SK-MEL-5 (cell line): ENCODE data around the gene TMEM74B. TPM values are rescaled to one million over a fixed set of nuclear protein-coding genes. Genes with fewer than 3 reads are reported as not detected.
"Not testable (repeated sequence)": the region's sequence is repeated elsewhere in the genome, so short reads cannot be mapped to it uniquely, and the experiment has no call there.

Source experiments
- DNase-seq: peaks from one replicate; pipeline ENCODE4 v3.0.0-alpha.2; 2016; ENCODE audit warnings: low read depth, low spot score
- in situ Hi-C: cut with HindIII; loops from 2 replicates; pipeline ENCODE4 v1.10.0; 2016; ENCODE audit warnings: low sequenced_read_pairs, high pct_unique_total_duplicates, low pct_unique_long_range_greater_than_20kb
- total RNA-seq: library from RNA; depleted of rRNA; stranded (reverse); fragments of >200 nt; shearing (Covaris generic); gene quantifications from 2 replicates; pipeline ENCODE4 v1.2.3, GENCODE V29; 2014

The TMEM74B gene
- total RNA-seq, 1 experiment from 2014 or later: 5.7 TPM

DNA sequence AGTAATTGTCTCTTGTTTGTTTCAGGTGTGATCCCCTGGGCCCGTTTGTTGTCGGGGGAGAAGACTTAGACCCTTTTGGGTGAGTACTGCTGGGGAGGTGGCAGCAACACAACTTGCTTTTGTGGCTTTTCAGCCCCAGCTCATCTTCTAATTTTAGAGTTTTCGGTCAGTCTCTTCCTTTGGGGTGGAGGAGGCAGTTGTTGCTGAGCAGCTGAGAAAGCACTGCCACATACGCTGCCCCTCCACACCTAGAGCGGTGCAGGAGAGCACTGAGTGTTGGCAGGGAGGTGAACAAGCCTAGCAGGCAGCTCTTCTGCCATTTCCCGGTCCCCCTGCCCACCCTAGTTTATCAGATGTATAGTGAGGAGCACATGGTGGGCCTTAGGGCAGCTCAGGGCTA is 21.7 kb downstream of the TMEM74B start:
- in situ Hi-C loops: no loop called here
- DNase-seq: no peak

- DNase-seq: no peak
- in situ Hi-C loops: no loop called here
Measured at GRCh38 chr20:1160991-1161390, 23.8 kb downstream of the TMEM74B start.

DNA sequence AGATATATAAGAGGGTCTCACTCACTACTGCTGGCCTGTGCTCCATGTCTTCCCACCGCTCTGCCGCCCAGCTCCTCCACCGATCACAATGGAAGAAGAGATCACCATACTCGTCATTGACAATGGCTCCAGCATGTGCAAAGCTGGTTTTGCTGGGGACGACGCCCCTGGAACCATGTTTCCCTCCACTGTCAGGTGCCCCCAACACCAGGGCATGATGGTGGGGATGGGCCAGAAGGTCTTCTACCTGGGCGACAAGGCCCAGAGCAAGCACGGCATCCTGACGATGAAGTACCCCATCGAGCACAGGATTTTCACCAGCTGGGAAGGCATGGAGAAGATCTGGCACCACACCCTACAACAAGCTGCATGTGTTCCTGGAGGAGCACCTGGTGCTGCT is 24.3 kb downstream of the TMEM74B start:
- in situ Hi-C loops: no loop called here
- DNase-seq: no peak

DNA sequence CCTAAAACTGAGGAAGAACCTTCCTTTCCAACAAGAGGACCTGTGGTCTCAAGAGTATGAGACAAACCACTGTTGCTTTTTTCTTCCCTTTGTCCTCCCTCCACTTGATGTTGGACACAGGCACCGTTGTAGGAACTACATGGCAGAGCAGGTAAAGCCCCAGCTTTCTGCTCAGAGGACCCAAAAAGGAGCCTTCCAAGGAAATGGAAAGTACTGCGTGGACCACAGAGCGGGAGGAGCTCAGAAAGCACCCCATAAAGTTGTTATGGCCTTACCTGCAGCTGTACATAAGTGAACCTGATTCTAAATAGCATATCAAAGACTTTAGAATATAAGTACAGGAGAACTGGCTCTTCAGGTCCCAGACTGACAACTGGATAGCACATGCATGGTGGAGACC is 29.4 kb downstream of the TMEM74B start:
- DNase-seq: no peak
- in situ Hi-C loops: no loop called here

- in situ Hi-C loops: no loop called here
- DNase-seq: no peak
Measured at GRCh38 chr20:1154691-1155090, 30.1 kb downstream of the TMEM74B start.

DNA sequence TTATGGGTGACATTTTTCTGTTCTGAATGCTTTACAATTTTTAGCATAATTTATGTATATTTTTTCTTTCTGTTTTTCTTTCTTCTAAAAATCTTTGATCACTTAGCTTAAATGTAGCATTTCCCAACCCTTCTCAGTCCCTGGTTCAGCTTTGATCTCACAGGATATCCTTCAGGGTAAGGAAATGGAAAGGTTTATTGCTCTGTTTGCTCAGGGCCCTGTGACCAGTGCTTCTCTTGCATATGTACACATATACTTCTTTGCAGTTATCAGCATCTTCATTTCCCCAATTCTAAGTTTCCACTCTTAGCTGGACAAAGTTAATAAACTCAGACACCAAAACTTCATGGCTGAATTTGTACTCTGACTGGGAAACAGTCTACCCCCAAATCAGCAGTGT is 30.6 kb downstream of the TMEM74B start:
- DNase-seq: no peak
- in situ Hi-C loops: no loop called here

GRCh38 chr20:1150968-1151367 is 33.8 kb downstream of the TMEM74B start:
- in situ Hi-C loops: no loop called here
- DNase-seq: no peak

GRCh38 chr20:1150218-1150617 is 34.6 kb downstream of the TMEM74B start:
- in situ Hi-C loops: no loop called here
- DNase-seq: no peak

DNA sequence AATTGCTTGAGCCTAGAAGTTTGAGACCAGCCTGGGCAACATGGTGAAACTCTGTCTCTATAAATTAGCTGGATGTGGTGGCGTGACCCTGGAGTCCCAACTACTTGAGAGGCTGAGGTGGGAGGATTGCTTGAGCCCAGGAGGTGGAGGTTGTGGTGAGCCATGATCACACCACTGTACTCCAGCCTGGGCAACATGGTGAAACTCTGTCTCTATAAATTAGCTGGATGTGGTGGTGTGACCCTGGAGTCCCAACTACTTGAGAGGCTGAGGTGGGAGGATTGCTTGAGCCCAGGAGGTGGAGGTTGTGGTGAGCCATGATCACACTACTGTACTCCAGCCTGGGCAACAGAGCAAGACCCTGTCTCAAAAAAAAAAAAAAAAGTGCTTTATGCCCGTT is 35.0 kb downstream of the TMEM74B start:
- in situ Hi-C loops, DNase-seq: not testable (repeated sequence)

DNA sequence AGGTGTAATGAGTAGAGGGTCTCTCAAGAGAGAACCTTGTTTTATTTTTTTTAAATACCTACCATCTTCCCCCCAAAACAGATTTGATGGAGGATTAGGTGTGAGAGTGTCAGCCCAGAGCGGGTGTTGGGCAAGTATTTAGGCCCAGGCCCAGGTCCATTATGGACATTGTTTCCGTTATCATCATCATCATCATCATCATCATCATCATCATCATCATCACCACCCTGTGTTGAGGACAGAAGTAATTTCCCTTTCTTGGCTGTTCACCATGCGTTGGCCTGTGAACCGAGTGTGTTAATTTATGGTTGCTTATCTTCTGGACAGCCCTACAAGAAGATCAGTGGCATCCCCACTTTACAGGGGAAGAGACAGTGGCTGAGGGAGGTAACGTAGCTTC is 37.8 kb downstream of the TMEM74B start:
- DNase-seq: no peak
- in situ Hi-C loops: no loop called here

DNA sequence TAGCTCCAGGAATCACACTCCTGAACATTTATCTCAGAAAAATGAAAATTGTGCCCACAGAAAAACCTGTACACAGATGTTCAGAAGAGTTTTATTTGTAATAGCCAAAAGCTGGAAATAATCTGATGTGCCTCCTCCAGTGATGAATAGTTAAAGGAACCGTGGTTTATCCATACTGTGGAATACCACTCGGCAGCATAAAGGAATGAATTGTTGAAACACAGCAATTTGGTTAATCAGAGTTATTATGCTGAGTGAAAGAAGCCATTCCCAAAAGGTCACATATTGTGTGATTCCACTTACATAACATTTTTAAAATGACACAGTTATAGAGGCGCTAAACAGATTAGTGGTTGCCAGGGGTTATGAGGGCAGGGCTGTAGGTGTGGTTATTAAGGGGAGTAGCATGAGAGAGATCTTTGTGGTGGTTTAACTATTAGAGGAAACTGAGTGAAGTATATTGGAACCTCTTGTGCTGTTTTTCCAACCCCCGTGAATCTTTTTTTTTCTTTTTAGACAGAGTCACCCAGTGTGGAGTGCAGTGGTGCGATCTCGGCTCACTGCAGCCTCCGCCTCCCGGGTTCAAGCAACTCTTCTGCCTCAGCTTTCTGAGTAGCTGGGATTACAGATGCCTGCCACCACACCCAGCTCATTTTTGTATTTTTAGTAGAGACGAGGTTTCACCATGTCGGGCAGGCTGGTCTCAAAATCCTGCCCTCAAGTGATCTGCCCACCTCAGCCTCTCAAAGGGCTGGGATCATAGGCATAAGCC is 40.2 kb downstream of the TMEM74B start:
- in situ Hi-C loops: no loop called here
- DNase-seq: peak; percentile 62

DNA sequence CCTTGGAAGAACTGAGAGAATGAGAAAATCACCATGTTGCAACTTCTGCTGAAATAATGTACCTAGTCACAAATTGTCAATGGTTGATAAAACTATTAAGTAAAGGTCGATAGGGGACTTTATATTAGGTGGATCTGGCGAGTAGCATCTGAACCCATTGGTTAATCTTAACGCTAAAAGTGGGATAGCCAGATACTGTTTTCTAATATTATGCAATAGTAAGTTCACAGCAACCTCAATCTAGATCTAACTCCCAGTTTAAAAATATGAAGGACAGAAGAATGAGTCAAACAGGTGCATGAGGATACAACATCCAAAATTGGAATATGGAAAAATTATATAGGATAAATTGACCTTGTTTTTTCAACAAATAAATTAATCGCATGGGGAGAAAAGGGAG is 47.5 kb downstream of the TMEM74B start:
- in situ Hi-C loops: no loop called here
- no peak for DNase-seq

- in situ Hi-C loops: no loop called here
- no peak for DNase-seq
Measured at GRCh38 chr20:1134836-1135235, 49.9 kb downstream of the TMEM74B start.

GRCh38 chr20:1134355-1134754 is 50.4 kb downstream of the TMEM74B start:
- in situ Hi-C loops: no loop called here
- no peak for DNase-seq

- in situ Hi-C loops: no loop called here
- no peak for DNase-seq
Measured at GRCh38 chr20:1131354-1131753, 53.4 kb downstream of the TMEM74B start.

DNA sequence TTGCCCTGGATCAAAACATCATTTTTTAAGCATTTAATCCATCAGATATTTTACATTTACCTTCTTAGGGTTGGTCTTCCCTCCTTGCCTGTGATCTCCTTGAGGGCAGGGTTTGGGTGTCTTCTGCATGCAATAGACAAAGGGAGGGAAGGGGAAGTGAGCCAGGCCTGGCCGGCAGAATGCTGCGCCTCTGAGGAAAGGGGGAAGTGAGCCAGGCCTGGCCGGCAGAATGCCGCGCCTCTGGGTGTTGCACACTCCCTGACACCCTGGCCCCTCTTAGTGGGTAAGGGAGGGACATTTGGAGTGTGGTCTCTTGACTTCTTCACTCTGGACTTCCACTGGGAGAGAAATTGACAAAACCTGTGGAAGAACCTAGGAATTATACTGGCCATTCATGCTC is 53.9 kb downstream of the TMEM74B start:
- no peak for DNase-seq
- in situ Hi-C loops: no loop called here
